Body of pancreas (tissue), 4 donors: Measurements from ENCODE around the gene BTD. TPM values are rescaled to one million over a fixed set of nuclear protein-coding genes. Genes with fewer than 3 reads are reported as not detected.

Source experiments
- ATAC-seq: fragments of 150-250 bp; one replicate; pipeline ENCODE4 v1.9.1; 2016
- DNase-seq, 4 donors: peaks; one replicate each; pipeline ENCODE4 v3.0.0-alpha.2; 2019
- H3K27ac ChIP-seq, 4 donors: fragments of 200-600 bp; sonication (generic); 1 replicate in 3 of 4; 2 replicates in 1 of 4; pipeline versions ENCODE4 v1.5.1 to v1.6.1; 2016 to 2019; ENCODE audit warnings: mild to moderate bottlenecking in 1 of 4, mixed read lengths in 1 of 4, moderate library complexity in 1 of 4
- H3K27me3 ChIP-seq, 2 donors: fragments of 200-600 bp; sonication (generic); one replicate each; pipeline ENCODE4 v1.6.0; 2016; ENCODE audit warnings: mild to moderate bottlenecking in 1 of 2
- H3K36me3 ChIP-seq, 2 donors: fragments of 200-600 bp; sonication (generic); replicated peaks in 1 of 2; 2 replicates each; pipeline ENCODE4 v1.5.1; 2016; ENCODE audit warnings: low read depth in 2 of 2; ENCODE audit not compliant: insufficient read depth in 1 of 2
- H3K4me1 ChIP-seq: fragments of 200-600 bp; sonication (generic); one replicate; pipeline ENCODE4 v1.6.0; 2016
- H3K4me3 ChIP-seq, 2 donors: fragments of 200-600 bp; sonication (generic); 1 replicate in 1 of 2; 2 replicates in 1 of 2; pipeline ENCODE4 v1.5.1; 2016 to 2019
- H3K9me3 ChIP-seq, 3 donors: fragments of 200-600 bp; sonication (generic); 1 replicate in 2 of 3; 2 replicates in 1 of 3; pipeline ENCODE4 v1.5.1; 2016
- POLR2A ChIP-seq, 3 donors: fragments of 450-650 bp; IDR thresholded peaks; one replicate each; pipeline ENCODE4 v1.6.1; 2016; ENCODE audit warnings: antibody characterized with exemption in 3 of 3, mild to moderate bottlenecking in 2 of 3
- WGBS, 2 donors: methylation state at CpG; one replicate each; pipeline ENCODE4 v1.1.5; 2017; 5-methylcytosine and 5-hydroxymethylcytosine counted together
- intact Hi-C: fragments of 100-400 bp; cut with DNase I; formaldehyde crosslinking; loops from one replicate; pipeline ENCODE4 v1.15.1; 2023
- total RNA-seq, 2 donors: library from RNA; depleted of rRNA; stranded (reverse); fragments of >200 nt; gene quantifications; one replicate each; pipeline ENCODE4 v1.1.0, GENCODE V29; 2016
- TF ChIP-seq, protein P1 (sequence below), 7 experiments: fragments of 450-650 bp in 4 of 7; fragments of 200-600 bp in 3 of 7; sonication (generic) in 3 of 7; IDR thresholded peaks; one replicate each; pipeline ENCODE4 v1.5.1; 2016 to 2019; ENCODE audit warnings: antibody characterized with exemption in 7 of 7

The BTD gene
- total RNA-seq, 2 donors from 2014 or later = 8.2 to 24.4 TPM

DNA sequence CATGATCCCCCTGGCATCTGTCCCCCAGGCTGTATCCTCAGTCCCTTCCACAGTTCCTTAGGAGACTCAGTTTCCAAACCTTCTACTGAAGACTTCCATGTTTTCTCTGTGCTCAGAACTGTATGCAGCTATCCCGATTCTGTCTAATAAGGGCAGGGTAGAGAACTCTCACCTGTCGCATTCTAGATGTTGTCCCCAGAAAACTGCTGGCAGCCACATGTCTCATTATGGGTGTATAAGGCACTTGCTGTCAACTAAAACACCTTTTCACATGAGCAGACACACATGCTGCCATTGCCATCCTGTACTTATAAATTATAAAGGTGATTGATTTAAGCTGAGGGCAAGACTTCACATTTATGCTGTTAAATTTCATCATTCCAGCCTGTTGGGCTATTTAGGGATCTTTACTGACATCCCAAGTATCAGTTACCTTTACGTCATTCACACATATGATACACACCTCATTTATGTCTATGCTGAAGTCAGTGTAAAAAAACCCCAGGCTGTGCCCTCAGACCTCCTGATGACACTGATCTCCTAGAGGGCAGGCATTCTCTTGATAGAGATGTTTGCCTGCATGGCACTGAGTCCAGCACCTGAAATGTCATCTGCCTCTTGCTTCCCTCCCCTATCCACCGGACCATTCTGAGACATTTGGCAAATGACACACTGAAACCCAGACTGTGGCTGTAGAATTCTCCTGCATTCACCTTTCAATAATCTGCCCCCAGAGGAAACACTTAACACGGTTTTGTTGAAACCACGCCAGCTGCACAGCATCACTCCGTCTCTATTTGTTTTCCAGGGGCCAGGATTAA lies 35.8 kb downstream of the BTD start:
- intact Hi-C loops = no loop called here

DNA sequence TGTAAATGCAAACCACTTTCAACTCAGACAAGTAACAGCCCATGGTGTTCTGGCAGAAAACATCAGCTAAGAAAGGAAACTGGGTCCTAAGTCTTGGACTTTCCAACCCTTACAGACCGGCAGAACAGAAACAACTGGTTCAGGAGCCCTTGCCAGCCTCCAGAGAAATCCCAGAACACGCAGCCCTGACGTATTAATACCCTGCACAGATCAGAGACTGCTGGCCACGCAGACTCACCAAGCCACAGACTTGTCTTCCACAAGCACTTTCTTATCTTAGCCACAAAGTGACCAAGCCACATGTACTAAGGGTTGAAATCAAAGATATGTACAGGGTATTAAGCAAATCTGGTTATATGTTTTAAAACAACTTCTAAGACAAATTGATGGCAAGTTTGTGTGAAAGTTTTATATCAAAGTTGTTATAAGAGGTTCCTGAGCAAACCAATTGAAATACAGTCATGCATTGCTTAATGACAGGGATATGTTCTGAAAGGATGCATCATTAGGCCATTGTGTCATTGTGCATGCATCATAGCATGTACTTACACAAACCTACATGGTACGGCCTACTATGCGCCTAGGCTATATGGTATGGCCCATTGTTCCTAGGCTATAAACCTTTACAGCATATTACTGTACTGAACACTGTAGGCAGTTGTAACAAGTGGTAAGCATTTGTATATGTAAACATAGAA lies 36.8 kb downstream of the BTD start:
- intact Hi-C loops = no loop called here
- H3K36me3 ChIP-seq = no peaks in the 10 kb centered on the region
- 89% methylated on average over 6 of the region's 6 CpGs for WGBS, 2 donors
- no peak for ATAC-seq
- H3K9me3 ChIP-seq = no peaks in the 10 kb centered on the region
- no peak for DNase-seq
- no peak overlapping the region for H3K27ac ChIP-seq
- peaks cover 23% of the 10 kb centered on the region for H3K4me1 ChIP-seq
- TF ChIP-seq, protein P1, sequence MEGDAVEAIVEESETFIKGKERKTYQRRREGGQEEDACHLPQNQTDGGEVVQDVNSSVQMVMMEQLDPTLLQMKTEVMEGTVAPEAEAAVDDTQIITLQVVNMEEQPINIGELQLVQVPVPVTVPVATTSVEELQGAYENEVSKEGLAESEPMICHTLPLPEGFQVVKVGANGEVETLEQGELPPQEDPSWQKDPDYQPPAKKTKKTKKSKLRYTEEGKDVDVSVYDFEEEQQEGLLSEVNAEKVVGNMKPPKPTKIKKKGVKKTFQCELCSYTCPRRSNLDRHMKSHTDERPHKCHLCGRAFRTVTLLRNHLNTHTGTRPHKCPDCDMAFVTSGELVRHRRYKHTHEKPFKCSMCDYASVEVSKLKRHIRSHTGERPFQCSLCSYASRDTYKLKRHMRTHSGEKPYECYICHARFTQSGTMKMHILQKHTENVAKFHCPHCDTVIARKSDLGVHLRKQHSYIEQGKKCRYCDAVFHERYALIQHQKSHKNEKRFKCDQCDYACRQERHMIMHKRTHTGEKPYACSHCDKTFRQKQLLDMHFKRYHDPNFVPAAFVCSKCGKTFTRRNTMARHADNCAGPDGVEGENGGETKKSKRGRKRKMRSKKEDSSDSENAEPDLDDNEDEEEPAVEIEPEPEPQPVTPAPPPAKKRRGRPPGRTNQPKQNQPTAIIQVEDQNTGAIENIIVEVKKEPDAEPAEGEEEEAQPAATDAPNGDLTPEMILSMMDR (IDR thresholded peaks at IDR 0.05) = no peak
- TF ChIP-seq POLR2A (IDR thresholded peaks at IDR 0.05) = no peak
- H3K27me3 ChIP-seq = no peaks in the 10 kb centered on the region
- H3K4me3 ChIP-seq = no peak overlapping the region

More for the DNA sequence above, 35.8 kb downstream of the BTD start:
- 72% methylated on average over 7 of the region's 7 CpGs for WGBS, 2 donors
- Histone ChIP-seq H3K27ac (no peak overlapping the region), H3K4me3 (no peak overlapping the region), H3K9me3 (no peaks in the 10 kb centered on the region), H3K27me3 (no peaks in the 10 kb centered on the region), H3K36me3 (no peaks in the 10 kb centered on the region), H3K4me1 (peaks cover 25% of the 10 kb centered on the region)
- TF ChIP-seq, protein P1 (IDR thresholded peaks at IDR 0.05) = no peak
- no peak for TF ChIP-seq POLR2A (IDR thresholded peaks at IDR 0.05)
- ATAC-seq (no peak), DNase-seq (no peak)

DNA sequence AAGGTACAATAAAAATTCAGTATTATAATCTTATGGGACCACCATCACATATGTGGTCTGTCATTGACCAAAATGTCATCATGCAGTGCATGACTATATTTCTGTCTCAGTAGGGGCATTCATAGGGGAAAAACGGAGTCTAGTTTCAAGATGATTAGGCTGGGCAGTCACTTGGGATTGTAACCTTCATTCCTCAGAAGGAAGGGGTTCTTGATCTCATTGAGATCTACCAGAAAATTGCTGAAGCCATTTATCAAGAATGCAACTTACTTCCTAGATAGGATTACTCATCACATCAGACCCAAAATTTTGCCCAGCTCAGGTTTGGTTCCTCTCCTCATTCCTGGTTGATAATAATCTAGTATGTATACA lies 37.3 kb downstream of the BTD start:
- intact Hi-C loops = no loop called here
- 92 to 96% methylated on average over 1 of the region's 1 CpG for WGBS, 2 donors
- no peak overlapping the region for H3K4me3 ChIP-seq

DNA sequence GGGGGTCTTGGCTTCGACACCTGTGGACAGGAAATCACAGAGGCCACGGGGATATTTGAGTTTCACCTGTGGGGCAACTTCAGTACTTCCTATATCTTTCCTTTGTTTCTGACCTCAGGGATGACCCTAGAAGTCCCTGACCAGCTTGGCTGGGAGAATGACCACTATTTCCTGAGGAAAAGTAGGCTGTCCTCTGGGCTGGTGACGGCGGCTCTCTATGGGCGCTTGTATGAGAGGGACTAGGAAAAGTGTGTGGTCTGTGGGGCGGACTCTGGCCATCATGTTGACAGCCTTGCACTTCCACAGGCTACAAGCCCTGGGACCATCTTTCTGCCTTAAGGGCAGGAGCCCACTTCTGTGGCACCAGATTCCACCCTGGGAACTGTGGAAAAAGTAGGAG lies 43.7 kb downstream of the BTD start:
- WGBS, 2 donors = 90 to 92% methylated on average over 6 of the region's 6 CpGs
- Histone ChIP-seq H3K4me3 (no peak overlapping the region), H3K27me3 (no peaks in the 10 kb centered on the region), H3K36me3 (no peaks in the 10 kb centered on the region), H3K9me3 (no peaks in the 10 kb centered on the region), H3K27ac (no peak overlapping the region), H3K4me1 (peaks cover 24% of the 10 kb centered on the region)
- TF ChIP-seq, protein P1 (IDR thresholded peaks at IDR 0.05) = no peak
- TF ChIP-seq POLR2A (IDR thresholded peaks at IDR 0.05) = no peak
- no peak for ATAC-seq
- DNase-seq = no peak
- intact Hi-C loops = no loop called here

More for the DNA sequence above, 37.3 kb downstream of the BTD start:
- H3K36me3 ChIP-seq = no peaks in the 10 kb centered on the region
- TF ChIP-seq, protein P1 (IDR thresholded peaks at IDR 0.05) = no peak
- TF ChIP-seq POLR2A (IDR thresholded peaks at IDR 0.05) = no peak
- H3K27ac ChIP-seq = no peak overlapping the region
- peaks cover 18% of the 10 kb centered on the region for H3K4me1 ChIP-seq
- DNase-seq (no peak), ATAC-seq (no peak)
- H3K27me3 ChIP-seq = no peaks in the 10 kb centered on the region
- H3K9me3 ChIP-seq = no peaks in the 10 kb centered on the region
